Fibroblast of villous mesenchyme (primary cell): ENCODE measurements around the gene FAM168A. TPM values are rescaled to one million over a fixed set of nuclear protein-coding genes. Genes with fewer than 3 reads are reported as not detected.
"Not testable (repeated sequence)": the region's sequence is repeated elsewhere in the genome, so short reads cannot be mapped to it uniquely, and the experiment has no call there.

Experiments
- DNase-seq: peaks from one replicate; pipeline ENCODE4 v3.0.0-alpha.2; 2010; ENCODE audit warnings: low read depth
- H3K4me3 ChIP-seq: 2 replicates; pipeline ENCODE4 v1.5.1; 2011; ENCODE audit warnings: low read depth, mild to moderate bottlenecking, low read length
- total RNA-seq: library from RNA; depleted of rRNA; stranded (reverse); fragments of >200 nt; gene quantifications from 2 replicates; pipeline ENCODE4 v1.2.3, GENCODE V29; 2012
- TF ChIP-seq, protein P1 (sequence below): IDR thresholded peaks from 2 replicates; pipeline ENCODE4 v1.5.1; 2012; ENCODE audit warnings: low read depth, mild to moderate bottlenecking, low read length; ENCODE audit not compliant: insufficient read depth

The FAM168A gene
- total RNA-seq, 1 donor, result 22.5 TPM

DNA sequence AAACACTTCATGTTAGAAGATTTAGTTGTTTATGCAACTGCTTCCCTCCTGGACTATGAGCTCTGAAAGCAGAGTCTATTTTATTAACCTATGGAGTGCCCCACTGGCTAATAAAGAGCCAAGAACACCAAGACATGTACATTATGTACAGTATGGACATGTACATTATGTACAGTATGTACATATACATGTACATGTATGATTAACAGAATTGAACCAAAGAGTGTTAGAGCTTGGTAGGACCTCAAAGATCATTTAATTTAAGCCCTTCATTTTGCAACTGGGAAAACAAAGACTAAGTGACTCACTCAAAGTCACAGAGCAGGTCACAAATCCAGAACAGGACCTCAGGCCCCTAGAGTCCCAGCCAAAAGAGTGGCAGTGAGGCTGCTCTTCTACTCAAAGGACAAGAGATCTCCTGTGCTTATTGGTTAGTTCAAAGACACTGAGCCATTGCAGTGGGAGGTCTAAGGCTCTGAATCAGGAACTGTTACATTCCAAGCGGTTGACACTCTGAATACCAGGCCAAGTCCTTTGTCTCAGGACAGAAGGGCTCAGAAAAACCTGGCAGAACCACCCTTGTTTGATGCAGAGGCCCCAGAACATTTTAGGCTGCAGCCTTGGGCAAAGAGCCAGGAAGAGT is 103.8 kb downstream of the FAM168A start:
- peak; percentile 23 for DNase-seq
- TF ChIP-seq, protein P1, sequence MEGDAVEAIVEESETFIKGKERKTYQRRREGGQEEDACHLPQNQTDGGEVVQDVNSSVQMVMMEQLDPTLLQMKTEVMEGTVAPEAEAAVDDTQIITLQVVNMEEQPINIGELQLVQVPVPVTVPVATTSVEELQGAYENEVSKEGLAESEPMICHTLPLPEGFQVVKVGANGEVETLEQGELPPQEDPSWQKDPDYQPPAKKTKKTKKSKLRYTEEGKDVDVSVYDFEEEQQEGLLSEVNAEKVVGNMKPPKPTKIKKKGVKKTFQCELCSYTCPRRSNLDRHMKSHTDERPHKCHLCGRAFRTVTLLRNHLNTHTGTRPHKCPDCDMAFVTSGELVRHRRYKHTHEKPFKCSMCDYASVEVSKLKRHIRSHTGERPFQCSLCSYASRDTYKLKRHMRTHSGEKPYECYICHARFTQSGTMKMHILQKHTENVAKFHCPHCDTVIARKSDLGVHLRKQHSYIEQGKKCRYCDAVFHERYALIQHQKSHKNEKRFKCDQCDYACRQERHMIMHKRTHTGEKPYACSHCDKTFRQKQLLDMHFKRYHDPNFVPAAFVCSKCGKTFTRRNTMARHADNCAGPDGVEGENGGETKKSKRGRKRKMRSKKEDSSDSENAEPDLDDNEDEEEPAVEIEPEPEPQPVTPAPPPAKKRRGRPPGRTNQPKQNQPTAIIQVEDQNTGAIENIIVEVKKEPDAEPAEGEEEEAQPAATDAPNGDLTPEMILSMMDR, result no peak
- H3K4me3 ChIP-seq, result no peak overlapping the region

DNA sequence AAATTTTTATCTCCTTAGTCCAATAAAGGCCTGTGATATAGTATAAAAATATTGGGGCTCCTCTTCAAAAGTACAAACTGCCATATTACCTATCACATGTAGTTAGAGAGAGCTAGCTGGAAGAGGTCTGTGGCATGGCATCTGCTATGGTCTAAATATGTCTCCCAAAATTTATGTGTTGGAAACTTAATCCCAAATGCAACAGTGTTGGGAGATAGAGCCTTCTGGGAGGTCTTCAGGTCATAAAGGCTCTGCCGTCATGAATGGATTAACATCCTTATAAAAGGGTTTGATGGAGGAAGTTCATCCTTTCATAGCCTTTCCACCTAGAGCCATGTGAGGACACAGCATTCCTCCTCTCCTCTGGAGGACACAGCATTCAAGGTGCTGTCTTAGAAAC is 116.3 kb downstream of the FAM168A start:
- H3K4me3 ChIP-seq, result no peak overlapping the region
- TF ChIP-seq, protein P1, result no peak
- no peak for DNase-seq

DNA sequence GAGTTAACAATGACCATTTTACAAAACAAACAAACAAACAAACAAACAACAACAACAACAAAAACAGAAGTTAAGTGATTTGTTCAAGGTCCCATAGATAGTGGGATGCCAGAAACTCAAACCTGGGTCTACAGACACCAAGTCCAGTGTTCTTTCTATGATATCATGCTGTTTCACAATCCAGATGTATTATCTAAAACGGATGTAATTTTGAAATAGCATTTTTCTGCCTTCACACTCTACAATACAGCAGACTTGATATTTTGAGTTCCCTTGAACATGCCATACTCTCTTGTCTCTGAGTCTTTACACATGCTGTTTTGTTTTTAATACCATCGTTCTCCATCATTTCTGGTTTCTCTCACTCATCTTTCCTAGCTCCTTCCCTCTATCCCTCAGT is 117.2 kb downstream of the FAM168A start:
- DNase-seq, result peak; percentile 66
- TF ChIP-seq, protein P1, result no peak
- no peak overlapping the region for H3K4me3 ChIP-seq

DNA sequence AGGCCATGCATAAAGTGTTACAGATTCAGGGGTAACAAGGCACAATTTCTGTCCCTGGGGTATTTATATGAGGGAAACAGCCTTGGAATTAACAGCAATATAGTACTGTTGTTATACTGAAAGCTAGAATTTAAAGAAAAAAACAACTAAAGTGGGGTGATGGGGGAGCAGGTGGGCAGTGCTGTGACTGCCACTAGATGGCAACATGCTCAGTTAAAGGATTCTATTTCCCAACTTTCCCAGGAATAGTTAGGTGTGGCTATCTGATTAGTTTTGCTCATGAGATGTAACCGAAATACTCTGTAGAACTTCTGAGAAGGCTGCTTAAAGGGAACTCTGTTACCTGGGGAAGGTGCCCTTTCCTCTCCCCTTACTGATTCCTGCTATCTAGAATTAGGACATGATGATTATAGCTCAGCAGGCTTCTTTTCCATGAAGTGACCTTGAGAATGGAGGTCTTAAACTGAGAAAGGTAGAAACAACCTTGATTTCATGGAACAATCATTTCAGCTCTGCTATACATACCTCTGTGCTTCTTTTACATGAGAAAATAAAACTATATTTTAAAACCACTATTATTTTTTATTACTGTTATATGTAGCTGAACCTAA is 119.1 kb downstream of the FAM168A start:
- DNase-seq, result peak; percentile 47
- TF ChIP-seq, protein P1, result peak; percentile 87
- H3K4me3 ChIP-seq, result no peak overlapping the region

DNA sequence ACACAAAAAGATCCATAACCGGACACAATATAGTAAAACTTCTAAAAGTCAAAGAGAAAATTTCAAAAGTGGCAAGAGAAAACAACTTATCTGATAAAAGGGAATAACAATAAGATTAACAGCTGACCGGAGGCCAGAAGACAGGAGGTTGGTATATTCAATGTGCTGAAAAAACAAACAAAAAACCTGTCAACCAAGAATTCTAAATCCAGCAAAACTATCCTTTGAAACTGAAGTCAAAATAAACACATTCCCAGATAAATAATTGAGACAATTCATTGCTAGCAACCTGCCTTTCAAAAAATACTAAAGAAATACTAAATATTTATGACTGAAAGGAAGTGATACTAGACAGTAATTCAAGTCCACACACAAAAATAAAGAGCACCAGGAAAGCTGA is 120.4 kb downstream of the FAM168A start:
- DNase-seq, result no peak
- no peak overlapping the region for H3K4me3 ChIP-seq
- TF ChIP-seq, protein P1, result no peak

DNA sequence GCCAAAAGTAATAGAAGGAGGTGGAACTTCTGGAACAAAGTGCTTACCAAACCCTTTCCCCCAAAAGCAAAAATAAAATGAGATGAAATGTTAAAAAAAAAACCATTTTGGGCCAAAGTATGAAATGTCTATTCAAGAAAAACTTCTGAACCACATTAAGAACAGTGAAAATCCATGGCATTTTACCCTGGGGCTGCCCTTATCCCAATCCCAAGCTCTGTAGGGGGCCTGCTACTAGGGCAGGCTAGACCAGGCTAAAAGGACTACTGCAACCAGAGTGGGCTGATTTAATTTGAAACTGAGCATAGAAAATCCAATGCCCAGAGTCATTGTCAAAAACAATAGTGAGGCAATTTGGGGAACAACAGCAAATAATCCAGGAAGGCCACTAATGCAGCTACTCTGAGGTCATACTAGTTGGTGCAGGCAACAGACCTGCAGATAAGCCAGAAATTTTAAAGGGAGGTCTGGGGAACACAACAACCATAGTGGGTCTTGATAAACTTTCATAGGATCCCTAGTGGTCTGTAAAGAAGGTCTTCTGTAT is 122.3 kb downstream of the FAM168A start:
- TF ChIP-seq, protein P1, result no peak
- no peak overlapping the region for H3K4me3 ChIP-seq
- no peak for DNase-seq

DNA sequence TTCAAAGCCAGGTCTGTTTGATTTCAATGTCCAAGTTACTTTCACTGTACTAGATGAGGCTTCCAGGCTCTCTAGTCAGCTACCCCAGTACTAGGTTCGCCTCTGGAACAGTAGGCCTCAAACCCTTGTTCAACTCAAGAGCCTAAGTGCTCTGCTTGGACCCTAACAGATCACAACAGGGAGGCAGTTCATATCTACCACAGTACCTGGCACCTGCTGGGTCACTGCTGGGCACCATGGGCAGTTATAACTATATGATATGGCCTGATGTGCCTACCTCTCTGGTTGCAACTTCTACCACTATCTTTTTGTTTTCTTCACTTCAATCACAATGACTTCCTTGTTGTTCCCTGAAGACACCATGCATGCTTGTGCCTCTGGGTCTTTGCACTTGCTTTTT is 124.7 kb downstream of the FAM168A start:
- no peak for DNase-seq
- H3K4me3 ChIP-seq, result no peak overlapping the region
- TF ChIP-seq, protein P1, result no peak

DNA sequence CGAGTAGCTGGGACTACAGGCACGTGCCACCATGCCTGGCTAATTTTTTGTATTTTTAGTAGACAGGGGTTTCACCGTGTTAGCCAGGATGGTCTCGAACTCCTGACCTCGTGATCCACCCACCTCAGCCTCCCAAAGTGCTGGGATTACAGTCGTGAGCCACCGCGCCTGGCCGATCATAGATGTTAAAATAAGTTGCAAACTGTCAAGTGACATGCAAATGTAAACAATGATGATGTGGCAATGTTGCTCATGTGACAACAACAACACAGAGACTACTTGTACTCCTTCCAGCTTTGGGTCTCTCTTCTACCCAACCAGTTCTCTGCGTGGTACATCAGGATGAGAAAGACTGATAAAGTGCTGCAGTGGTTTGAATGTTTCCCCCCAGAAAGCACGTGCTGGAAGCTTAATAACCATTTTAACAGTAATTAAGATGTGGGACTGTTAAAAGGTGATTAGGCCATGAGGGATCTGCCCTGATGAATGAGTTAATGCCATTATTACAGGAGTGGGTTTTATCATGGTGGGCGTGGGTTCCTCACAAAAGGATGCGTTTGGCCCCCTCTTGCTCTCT is 127.8 kb downstream of the FAM168A start:
- not testable (repeated sequence) for DNase-seq, H3K4me3 ChIP-seq
